Measurements from ENCODE around the gene AGMO. TPM values are rescaled to one million over a fixed set of nuclear protein-coding genes. Genes with fewer than 3 reads are reported as not detected.

Gene AGMO
- total and polyA plus RNA-seq, 10 of the 15 experiments (the other 5 are each of a cell fraction or from before 2014, with no cell fraction given) = 0.11 to 0.29 TPM; not detected in 8

GRCh38 chr7:15332956-15333355, 228.9 kb downstream of the AGMO start:
- H3K27me3 ChIP-seq (replicated peaks in 1 of 2; ENCODE audit: control insufficient read depth in 2 of 2, insufficient read depth in 2 of 2, low read length in 1 of 2) = no peaks in the 10 kb centered on the region
- SMC1A ChIA-PET (ENCODE audit: uncharacterized antibody, unreplicated experiment) = interaction anchor here (0.6 to 1.2 kb wide), 3 partner anchors 33 to 388 kb away, joined by 3 to 4 read pairs (median 4); no protein-coding TSS in a partner anchor
- no peaks in the 10 kb centered on the region for H4K20me1 ChIP-seq (ENCODE audit: control insufficient read depth, insufficient read depth)
- no peak overlapping the region for H2AFZ ChIP-seq (ENCODE audit: control insufficient read depth, low read depth, low read length)
- no peaks in the 10 kb centered on the region for H3K9me3 ChIP-seq (replicated peaks; ENCODE audit: control insufficient read depth, insufficient read depth, low read length)
- H3K4me1 ChIP-seq (ENCODE audit: control insufficient read depth, insufficient read depth, low read length) = no peaks in the 10 kb centered on the region
- H3K9ac ChIP-seq (ENCODE audit: control insufficient read depth, insufficient read depth, low read length) = no peak overlapping the region
- 15% methylated on average over 2 of the region's 2 CpGs for WGBS (ENCODE audit: insufficient coverage, insufficient replicate concordance, low lambda C conversion rate, missing lambda C conversion rate)
- no peak for DNase-seq (ENCODE audit: low read depth, low spot score)
- no peaks in the 10 kb centered on the region for H3K79me2 ChIP-seq (ENCODE audit: control insufficient read depth, insufficient read depth, low read length)
- POLR2A ChIA-PET = no interaction called here
- in situ Hi-C loops (cut with MboI) (no loop called here), intact Hi-C loops (cut with micrococcal nuclease; ENCODE audit: unreplicated experiment) (no loop called here)
- RAD21 ChIA-PET (ENCODE audit: unreplicated experiment) = no interaction called here
- H3K4me3 ChIP-seq = no peak overlapping the region
- FAIRE-seq = no peak
- CTCF ChIA-PET = interaction anchor here (1.0 kb wide), 1 partner anchor 9 kb away, joined by 3 read pairs; no protein-coding TSS in a partner anchor
- no peak for ATAC-seq
- no peak overlapping the region for H3K4me2 ChIP-seq (ENCODE audit: control insufficient read depth, insufficient read depth)
- no TSS peak for BruUV-seq (replicated peaks)
- H3K36me3 ChIP-seq (ENCODE audit: control insufficient read depth in 2 of 2, insufficient read depth in 2 of 2, low read length in 1 of 2) = no peaks in the 10 kb centered on the region
- H3K27ac ChIP-seq (ENCODE audit: control insufficient read depth, insufficient read depth) = no peak overlapping the region
- TF ChIP-seq BACH1 (IDR thresholded peaks at IDR 0.05; ENCODE audit: borderline replicate concordance) (no peak), FOXK2 (IDR thresholded peaks at IDR 0.05) (no peak), SMARCA5 (IDR thresholded peaks at IDR 0.05) (no peak), SREBF2 (IDR thresholded peaks at IDR 0.05; ENCODE audit: low read length) (no peak), ZNF207 (IDR thresholded peaks at IDR 0.05; ENCODE audit: borderline replicate concordance) (no peak), SIX5 (IDR thresholded peaks at IDR 0.05; ENCODE audit: low read depth, low read length, severe bottlenecking) (no peak), PKNOX1 (IDR thresholded peaks at IDR 0.05) (no peak), HDAC6 (IDR thresholded peaks at IDR 0.05; ENCODE audit: unreplicated experiment) (no peak), RAD51 (IDR thresholded peaks at IDR 0.05) (no peak), BCLAF1 (IDR thresholded peaks at IDR 0.05) (no peak), NR2C2 (IDR thresholded peaks at IDR 0.05; ENCODE audit: borderline replicate concordance, control insufficient read depth, insufficient read length, low read depth) (no peak), POU2F2 (IDR thresholded peaks at IDR 0.05; ENCODE audit: borderline replicate concordance, low read depth, low read length) (no peak), CBX3 (IDR thresholded peaks at IDR 0.05; ENCODE audit: borderline replicate concordance, low read depth) (no peak)
- TF ChIP-seq, protein P1, sequence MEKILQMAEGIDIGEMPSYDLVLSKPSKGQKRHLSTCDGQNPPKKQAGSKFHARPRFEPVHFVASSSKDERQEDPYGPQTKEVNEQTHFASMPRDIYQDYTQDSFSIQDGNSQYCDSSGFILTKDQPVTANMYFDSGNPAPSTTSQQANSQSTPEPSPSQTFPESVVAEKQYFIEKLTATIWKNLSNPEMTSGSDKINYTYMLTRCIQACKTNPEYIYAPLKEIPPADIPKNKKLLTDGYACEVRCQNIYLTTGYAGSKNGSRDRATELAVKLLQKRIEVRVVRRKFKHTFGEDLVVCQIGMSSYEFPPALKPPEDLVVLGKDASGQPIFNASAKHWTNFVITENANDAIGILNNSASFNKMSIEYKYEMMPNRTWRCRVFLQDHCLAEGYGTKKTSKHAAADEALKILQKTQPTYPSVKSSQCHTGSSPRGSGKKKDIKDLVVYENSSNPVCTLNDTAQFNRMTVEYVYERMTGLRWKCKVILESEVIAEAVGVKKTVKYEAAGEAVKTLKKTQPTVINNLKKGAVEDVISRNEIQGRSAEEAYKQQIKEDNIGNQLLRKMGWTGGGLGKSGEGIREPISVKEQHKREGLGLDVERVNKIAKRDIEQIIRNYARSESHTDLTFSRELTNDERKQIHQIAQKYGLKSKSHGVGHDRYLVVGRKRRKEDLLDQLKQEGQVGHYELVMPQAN (conservative IDR thresholded peaks at IDR 0.05) = no peak
- TF ChIP-seq, protein P2, sequence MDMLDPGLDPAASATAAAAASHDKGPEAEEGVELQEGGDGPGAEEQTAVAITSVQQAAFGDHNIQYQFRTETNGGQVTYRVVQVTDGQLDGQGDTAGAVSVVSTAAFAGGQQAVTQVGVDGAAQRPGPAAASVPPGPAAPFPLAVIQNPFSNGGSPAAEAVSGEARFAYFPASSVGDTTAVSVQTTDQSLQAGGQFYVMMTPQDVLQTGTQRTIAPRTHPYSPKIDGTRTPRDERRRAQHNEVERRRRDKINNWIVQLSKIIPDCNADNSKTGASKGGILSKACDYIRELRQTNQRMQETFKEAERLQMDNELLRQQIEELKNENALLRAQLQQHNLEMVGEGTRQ (IDR thresholded peaks at IDR 0.05; ENCODE audit: borderline replicate concordance, low read depth, low read length) = no peak
- TF ChIP-seq, protein P3, sequence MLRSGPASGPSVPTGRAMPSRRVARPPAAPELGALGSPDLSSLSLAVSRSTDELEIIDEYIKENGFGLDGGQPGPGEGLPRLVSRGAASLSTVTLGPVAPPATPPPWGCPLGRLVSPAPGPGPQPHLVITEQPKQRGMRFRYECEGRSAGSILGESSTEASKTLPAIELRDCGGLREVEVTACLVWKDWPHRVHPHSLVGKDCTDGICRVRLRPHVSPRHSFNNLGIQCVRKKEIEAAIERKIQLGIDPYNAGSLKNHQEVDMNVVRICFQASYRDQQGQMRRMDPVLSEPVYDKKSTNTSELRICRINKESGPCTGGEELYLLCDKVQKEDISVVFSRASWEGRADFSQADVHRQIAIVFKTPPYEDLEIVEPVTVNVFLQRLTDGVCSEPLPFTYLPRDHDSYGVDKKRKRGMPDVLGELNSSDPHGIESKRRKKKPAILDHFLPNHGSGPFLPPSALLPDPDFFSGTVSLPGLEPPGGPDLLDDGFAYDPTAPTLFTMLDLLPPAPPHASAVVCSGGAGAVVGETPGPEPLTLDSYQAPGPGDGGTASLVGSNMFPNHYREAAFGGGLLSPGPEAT (IDR thresholded peaks at IDR 0.05; ENCODE audit: low read depth) = no peak

All from GM12878 (cell line).